Ammon's horn (tissue), 1 donor: ENCODE results near the gene FOXB1.

Source experiments
- DNase-seq: peaks from one replicate; pipeline ENCODE4 v3.0.0-alpha.2; 2016; ENCODE audit warnings: low spot score

FOXB1 gene

GRCh38 chr15:60020736-60021135 lies 16.6 kb downstream of the FOXB1 start:
- no peak for DNase-seq

GRCh38 chr15:60021589-60022378 lies 17.7 kb downstream of the FOXB1 start:
- no peak for DNase-seq

- no peak for DNase-seq
Observed at GRCh38 chr15:60022379-60022741, 18.2 kb downstream of the FOXB1 start.

GRCh38 chr15:60026555-60026954 lies 22.4 kb downstream of the FOXB1 start:
- DNase-seq = no peak

GRCh38 chr15:60035344-60035743 lies 31.2 kb downstream of the FOXB1 start:
- DNase-seq = no peak

GRCh38 chr15:60039316-60039715 lies 35.2 kb downstream of the FOXB1 start:
- no peak for DNase-seq

GRCh38 chr15:60043744-60044435 lies 39.8 kb downstream of the FOXB1 start:
- no peak for DNase-seq

DNA sequence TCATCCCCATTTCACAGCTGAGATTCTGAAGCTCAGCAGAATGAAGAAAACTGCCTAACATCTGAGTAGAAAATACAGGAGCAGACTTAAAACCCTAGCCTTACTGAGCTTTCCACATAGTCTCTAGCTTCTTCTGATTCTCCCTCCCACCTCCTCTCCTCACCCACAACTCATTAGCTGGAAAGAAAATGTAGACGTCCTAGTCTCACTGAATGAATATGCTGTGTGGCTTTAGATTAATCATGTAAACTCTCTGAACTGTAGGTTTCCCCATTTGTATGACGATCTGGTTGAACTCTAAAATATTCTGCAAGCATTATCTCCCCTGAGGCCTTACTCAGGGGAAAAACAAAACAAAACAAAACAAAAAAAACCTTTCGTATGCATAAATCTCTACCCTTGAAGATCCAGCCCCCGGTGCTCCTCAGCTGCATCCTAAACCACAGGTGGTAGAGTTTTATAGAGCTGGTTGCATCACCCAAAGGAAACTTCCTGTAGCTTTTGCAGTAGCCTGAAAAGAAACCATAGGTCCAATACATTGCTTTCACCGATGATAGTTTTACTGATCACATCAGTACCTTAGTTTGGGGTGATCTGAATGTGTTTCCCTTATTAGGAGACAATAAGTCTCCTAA lies 40.6 kb downstream of the FOXB1 start:
- DNase-seq = no peak

DNA sequence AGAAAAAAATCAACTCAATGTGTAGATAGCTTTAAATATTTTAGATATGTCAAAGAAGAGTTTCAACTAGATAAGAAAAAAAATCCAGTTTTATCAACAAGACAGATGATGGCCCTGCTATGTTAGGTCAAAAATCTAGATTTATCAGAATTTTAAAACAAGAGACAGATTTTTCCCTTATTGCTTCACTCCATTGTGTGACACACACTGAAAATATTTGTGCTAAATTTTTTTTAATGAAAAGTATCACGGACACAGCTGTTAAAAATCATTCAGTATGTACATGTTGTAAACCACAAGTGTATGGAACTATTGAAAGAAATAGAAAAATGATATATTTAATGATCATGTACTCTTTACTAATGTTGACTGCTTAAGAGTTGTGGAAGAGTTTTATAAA lies 43.6 kb downstream of the FOXB1 start:
- no peak for DNase-seq

DNA sequence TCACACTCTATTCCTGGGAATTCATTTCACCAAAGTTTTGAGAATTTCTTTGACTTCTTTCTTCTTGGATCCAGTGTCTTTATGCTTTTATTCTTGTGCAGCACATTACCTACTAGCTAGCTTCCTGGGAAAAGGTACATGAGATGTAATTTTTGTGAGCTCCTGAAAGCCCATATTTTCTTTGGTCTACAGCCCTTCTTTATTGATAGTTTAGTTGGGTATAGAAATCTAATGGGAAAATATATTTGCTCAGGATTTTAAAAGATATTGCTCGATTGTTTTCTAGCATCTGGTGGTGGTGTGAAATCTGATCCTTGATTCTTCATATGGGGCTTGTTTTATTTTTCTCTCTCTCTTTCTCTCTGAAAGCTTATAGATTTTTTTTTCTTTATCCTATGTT lies 45.8 kb downstream of the FOXB1 start:
- DNase-seq = no peak

- DNase-seq = no peak
Observed at GRCh38 chr15:60052796-60053195, 48.7 kb downstream of the FOXB1 start.

GRCh38 chr15:60054472-60054871 lies 50.4 kb downstream of the FOXB1 start:
- DNase-seq = no peak
